Activated naive CD4-positive, alpha-beta T cell (primary cell): ENCODE data around the gene HMCN2.

ENCODE experiments used
- DNase-seq, 4 experiments: peaks; one replicate each; lab custom pipeline; 2025; lab: John Stamatoyannopoulos, UW

Gene HMCN2

DNA sequence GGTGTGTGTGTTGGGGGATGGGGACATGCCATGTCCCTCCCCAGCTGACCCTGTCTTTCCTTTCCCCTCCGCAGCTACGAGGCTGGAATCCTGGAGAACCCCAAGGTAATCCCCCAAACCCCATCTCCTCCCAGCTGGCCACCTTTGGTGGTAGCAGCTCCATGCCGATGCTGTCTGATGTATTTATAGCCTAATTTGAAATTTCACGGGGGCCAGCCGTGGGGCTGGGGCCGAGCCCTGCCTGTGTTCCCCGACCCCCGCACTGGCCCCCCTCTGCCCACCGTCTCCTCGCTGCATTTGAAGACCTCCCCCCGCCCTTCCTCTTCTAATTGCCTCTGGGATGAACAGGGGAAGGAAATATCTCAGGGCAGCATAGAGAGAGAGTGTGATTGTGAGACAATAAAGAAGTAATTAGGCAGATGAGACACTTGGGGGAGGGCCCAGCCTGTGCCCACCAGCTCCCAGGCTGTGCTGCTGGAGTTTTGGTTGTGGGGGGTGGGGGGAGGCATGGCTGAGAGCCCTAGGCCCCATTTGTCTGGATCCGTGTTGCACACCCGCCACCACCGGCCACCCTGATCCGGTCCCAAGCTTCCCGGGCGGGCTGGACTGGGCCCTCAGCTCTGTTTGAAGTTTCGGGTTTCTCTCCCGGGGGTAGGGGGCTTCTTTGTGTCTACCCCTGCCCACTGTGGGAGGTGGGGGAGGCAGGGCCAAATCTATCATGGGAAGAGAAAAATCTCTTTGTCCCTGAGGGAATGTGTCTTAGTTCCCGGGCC, 206.0 kb downstream of the HMCN2 start:
- DNase-seq: no peak

DNA sequence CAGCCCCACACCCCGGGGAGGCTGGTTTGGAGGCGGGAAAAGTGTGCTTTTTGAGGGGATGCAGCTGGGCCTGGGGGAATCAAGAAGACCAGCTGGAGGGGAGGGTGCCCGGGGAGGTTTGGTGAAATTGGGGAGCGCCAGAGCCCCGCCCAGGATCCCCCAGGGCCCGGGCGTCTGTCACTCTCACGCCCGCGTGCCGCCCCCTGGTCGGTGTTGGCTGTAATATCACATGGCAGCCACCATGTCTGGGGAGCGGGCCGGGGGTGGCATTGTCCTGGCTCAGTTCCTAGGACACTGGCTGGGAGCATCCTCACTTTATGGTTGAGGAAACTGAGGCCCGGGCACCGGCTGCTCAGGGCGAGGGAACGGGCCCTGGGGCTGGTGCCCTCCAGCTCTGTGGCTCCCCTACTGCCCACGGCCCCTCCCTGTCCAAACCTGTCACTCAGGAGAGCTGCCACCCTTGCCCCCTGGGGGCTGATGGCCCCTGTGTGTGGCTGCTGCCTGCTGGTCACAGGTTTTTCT, 206.7 kb downstream of the HMCN2 start:
- no peak for DNase-seq

DNA sequence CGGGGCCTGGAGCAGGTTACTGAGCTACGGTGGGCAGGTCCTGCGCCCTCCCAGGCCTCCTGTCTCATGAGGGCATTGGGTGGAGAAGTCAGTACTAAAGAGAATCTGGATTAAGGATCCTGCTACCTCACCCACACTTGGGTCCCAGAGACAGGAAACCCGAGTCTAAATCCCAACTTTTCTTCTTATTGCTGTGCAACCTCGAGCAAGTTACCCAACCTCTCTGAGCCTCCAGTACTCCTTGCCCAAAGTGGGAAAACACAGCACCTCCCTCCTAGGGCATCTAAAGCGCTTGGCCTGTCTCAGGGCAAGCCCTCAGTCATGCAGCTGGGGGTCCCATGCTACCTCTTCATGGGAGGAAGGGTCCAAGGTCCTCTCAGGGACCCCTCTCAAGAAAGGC, 207.4 kb downstream of the HMCN2 start:
- no peak for DNase-seq

DNA sequence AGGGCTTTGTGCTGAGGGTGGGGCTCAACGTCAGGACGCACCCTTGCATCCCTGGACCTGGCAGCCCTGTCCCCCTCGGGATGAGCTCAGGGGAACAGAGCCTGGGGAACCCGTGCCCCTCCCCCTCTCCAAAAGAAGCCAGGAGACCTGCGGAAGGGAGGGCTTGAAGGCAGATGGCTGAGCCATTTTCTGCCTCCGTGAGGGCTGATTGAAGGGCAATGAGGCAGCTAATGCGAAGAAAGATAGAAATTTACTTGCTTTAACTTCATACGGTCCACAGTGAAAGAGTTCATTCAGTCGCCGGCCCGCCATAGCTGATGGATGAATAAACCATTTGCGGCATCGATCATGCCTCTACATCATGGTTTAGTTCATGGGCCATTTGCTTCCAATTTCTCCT, 208.0 kb downstream of the HMCN2 start:
- no peak for DNase-seq

DNA sequence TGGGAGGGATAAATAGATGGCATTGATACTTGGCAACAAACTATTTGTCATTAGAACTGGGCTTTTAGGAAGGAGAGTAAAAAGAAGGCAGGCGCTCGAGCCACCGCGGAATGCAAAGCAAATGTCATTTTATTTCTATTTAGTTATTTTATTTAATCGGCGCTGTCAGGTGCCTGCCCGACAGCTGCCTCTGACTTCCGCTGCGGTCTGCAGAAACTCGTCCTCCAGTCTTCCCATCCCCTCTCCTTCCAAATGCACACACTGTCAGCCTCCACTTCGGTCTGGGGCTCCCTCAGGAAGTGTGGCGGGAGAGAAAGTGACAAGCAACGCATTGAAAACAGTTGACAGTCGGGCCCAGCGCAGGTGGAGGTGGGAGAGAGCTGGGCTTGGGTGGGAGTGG, 208.5 kb downstream of the HMCN2 start:
- no peak for DNase-seq

DNA sequence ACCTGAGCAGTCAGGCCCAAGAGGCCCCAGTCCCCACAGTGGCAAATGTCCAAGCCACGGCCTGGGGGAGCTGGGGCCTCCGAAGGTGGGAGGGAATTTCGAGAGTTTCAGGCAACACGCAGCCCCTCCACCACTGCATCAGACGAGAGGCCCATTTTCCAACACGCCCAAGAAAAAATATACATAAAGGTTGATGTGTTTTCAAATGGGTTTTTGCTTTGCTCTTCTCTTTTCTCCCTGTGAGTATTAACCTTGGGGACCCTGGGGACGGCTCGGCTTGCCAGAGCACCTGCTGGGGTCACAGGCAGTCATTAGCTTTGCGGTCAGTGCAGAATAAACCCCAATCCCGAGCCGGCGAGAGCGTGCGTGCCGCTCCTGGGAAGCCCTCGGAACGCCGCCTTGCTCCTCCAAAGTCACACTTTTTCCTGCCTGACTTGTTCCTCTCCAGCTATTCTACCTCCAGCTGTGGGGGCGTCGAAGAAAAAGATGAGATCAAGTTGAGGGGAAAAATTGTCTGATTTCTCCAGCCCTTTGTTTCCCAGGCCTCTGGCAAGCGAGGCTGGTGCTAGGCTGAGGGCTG, 210.7 kb downstream of the HMCN2 start:
- DNase-seq: no peak

DNA sequence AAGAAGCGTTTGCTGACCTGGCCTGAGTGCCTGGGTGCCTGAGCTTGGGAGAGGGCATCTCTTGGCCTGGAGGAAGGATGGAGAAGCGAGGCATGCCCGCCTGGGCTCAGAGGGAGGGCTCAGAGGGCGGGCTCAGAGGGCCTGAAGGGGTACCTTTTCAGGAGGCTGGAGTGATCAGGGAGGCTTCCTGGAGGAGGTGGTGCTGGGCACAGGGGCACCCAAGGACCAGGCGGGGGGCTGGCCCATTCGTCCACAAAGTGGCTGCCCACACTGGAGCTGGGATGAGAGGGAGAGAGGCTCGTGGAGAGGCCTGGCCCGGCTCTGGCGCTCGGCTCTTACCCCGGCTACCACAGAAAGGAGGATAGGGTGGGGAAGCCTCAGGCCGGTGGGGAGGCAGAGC, 212.0 kb downstream of the HMCN2 start:
- no peak for DNase-seq

DNA sequence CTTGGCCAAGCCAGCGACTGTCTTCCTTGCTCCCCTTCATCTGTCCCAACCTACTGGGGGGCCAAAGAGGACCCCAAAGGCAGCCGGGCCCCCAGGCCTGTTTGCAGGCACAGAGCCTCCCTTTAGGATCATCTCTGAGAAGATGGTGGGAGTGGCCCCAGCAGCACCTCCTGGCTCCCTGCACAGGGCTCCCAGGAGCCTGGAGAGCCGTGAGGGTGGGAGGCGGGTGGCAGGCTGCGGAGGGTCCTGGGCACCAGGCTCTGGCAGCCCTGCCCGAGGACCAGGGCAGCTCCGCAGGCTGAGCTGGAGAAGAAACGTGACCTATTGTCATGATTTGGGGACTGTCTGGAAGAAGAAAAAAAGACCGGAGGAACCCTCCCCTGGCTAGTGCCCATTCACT, 212.6 kb downstream of the HMCN2 start:
- no peak for DNase-seq

DNA sequence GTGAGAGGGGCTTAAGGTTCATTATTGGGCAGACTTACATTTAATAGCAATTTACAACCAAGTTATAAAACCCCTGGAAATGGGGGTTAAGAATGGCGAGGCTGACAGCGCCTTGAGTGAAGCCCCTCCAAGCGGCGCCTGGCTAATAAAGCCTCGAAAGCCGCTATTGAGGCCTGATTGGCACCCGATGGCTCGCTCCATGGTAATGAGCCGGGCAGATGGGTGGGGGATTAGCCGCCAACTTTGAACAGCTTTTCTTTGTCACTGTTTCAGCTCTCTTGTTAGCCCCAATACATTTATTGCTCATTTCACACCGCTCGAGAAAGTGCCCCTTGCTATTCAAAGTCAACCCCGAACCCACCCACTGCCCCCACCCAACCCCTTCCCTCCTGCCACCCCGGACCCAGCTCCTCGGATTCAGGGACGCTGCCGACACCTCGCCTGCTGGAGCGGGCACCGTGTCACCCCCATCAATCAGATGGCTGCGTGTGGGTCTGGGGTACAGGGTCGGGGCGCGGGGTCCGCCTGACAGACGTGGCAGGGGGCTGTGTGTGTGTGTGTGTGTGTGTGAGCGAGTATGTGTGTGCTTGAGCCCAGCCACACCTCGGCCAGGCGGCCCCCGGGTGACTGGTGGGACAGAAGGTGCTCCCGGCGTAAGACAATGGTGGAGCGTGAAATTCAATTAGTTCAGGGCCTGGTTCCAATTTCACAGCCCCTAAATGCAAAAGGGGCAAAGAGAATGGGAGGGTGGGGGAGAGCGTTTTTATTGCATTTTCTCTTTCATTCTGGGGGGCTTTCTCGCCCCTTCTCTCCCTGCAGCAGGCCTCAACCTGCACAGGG, 213.4 kb downstream of the HMCN2 start:
- no peak for DNase-seq

DNA sequence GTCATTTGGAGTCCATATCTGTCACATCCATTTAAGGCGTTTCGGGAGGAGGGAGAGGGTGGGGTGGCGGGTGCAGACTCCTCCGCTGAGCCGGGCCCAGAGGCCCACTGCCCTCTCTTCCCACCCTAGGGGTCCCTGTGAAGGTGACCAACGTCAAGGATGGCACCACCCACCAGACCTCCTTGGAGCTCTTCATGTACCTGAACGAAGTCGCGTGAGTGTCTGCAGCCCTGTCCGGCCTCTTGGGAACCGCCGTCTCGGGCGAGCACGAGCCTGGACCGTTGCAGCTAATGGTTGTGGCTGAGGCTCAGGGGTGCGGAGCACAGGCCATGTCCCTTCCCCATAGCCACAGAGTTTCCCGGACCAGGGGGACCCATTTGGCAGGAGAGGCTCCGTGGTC, 214.0 kb downstream of the HMCN2 start:
- DNase-seq: no peak

DNA sequence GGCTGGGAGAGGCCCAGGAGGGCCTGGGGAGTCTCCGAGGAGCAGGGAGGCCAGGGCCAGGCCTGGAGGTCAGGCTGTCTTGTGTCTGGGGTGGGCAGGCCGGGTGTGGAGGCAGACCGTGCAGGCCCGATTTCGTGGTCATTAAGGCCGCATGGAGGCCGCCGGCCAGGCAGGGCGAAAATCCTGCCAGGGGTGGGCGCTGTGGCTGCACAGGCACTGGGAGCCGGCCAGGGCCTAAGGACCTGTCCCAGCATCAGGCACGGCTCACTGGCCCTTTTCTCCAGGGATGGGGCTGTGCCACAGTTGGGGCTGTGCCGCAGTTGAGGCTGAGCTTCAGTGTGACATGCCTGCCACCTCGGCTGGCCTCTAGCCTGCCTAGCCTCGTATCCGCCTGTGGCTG, 215.1 kb downstream of the HMCN2 start:
- no peak for DNase-seq

DNA sequence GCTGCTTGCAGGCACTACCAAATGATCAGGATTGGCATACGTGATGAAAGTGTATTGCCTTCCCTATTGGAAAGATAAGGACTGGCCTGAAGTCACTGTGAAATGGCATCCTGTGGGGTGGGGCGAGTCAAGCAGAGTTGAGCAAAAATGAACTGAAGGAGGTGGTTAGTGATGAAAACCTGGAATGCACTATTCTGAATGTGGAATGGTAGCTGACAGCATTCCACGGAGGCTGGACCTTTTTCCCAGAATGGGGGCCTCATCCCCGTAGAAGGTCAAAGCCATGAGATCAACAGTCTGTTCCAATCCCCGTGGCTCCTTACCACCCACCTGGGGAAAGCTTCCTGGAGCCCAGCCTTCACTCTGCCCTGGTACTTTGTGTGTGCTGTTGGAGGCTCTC, 216.9 kb downstream of the HMCN2 start:
- DNase-seq: no peak

DNA sequence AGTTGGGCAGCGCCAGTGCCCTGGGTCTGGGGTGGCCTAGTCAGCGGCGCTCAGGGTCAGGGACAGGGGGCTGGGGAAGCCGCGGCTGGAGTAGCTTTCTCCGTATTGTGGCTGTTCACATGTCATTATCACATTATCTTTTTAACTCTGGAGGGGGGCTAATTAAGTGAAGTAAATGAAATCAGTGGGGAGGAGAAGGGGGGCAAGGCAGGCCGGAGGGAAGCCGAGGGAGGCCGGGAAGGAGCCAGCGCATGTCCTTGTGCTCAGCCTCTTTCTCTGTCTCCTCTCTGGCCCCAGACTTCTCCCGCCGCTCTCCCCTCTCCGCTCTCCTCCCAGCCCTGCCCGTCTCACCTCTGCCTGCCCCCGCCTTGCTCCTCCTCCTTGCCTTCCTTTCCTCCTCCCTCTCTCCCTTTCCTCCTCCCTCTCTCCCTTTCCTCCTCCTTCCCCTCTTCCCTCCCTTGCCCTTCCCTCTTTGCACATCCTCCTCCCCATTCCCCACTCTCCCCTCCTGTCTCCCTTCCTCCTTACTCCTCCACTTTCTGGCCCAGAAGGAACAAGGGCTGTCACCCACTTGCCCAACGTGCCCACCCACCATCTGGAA, 217.9 kb downstream of the HMCN2 start:
- DNase-seq: no peak
